Breast epithelium (tissue), 4 donors: ENCODE results near the gene MED10. TPM values are rescaled to one million over a fixed set of nuclear protein-coding genes. Genes with fewer than 3 reads are reported as not detected.

Source experiments
- DNase-seq, 2 donors: peaks; one replicate each; pipeline ENCODE4 v3.0.0-alpha.2; 2019; ENCODE audit warnings: low spot score in 2 of 2
- H3K27ac ChIP-seq, 2 donors: fragments of 200-600 bp; sonication (generic) in 1 of 2; one replicate each; pipeline ENCODE4 v1.5.1; 2016 to 2019; ENCODE audit warnings: mild to moderate bottlenecking in 1 of 2
- H3K27me3 ChIP-seq, 2 donors: fragments of 200-600 bp; sonication (generic) in 1 of 2; one replicate each; pipeline versions ENCODE4 v1.5.1 to v1.6.0; 2017 to 2019; ENCODE audit warnings: control low read depth in 1 of 2, mild to moderate bottlenecking in 1 of 2
- H3K36me3 ChIP-seq: fragments of 200-600 bp; one replicate; pipeline ENCODE4 v1.5.1; 2019
- H3K4me1 ChIP-seq, 2 donors: fragments of 200-600 bp; sonication (generic); one replicate each; pipeline ENCODE4 v1.5.1; 2016 to 2019; ENCODE audit warnings: control low read depth in 1 of 2
- H3K4me3 ChIP-seq, 3 donors: fragments of 200-600 bp; sonication (generic); 1 replicate in 2 of 3; 2 replicates in 1 of 3; pipeline ENCODE4 v1.5.1; 2016 to 2019; ENCODE audit warnings: mild to moderate bottlenecking in 3 of 3, moderate library complexity in 2 of 3
- H3K9me3 ChIP-seq, 2 donors: fragments of 200-600 bp; sonication (generic) in 1 of 2; one replicate each; pipeline ENCODE4 v1.5.1; 2016 to 2019; ENCODE audit warnings: control low read depth in 1 of 2
- CTCF ChIP-seq, 3 donors: fragments of 450-650 bp; IDR thresholded peaks; one replicate each; pipeline ENCODE4 v1.5.1; 2016 to 2017; ENCODE audit warnings: antibody characterized with exemption in 3 of 3, mild to moderate bottlenecking in 3 of 3, moderate library complexity in 3 of 3
- POLR2A ChIP-seq: fragments of 450-650 bp; IDR thresholded peaks from one replicate; pipeline ENCODE4 v1.6.1; 2016; ENCODE audit warnings: antibody characterized with exemption, mild to moderate bottlenecking, moderate library complexity
- POLR2AphosphoS5 ChIP-seq, 3 donors: sonication (generic); formaldehyde crosslinking; IDR thresholded peaks; one replicate each; pipeline ENCODE4 v1.6.1; 2017; ENCODE audit warnings: antibody characterized with exemption in 3 of 3
- intact Hi-C: fragments of 100-400 bp; cut with DNase I; formaldehyde crosslinking; loops from one replicate; pipeline ENCODE4 v1.15.1; 2023; ENCODE audit warnings: low total_unique reads
- total RNA-seq, 3 donors: library from RNA; depleted of rRNA; stranded (reverse); fragments of >200 nt; gene quantifications; one replicate each; pipeline ENCODE4 v1.1.0, GENCODE V29; 2016

The MED10 gene
- total RNA-seq, 3 donors from 2014 or later, result 25.6 to 29.9 (median 25.9) TPM

DNA sequence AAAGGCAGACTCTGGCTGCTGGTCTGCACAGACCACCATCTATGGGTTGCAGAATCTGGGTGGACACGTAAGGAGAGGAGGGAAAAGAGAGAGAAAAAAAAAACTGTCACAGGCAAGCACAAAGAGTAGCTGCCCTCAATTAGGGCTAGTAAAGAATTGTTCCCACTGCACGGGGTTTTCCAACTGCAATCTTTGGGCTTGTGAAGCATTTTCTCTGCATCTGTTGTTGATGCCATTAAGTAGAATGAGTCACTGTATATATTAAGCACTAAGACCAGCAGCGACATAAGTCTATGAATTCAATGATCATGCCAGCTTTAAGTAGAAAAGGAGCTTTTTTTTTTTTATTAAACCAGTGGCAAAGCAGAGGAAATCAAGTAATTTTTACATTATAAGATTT is 40.2 kb downstream of the MED10 start:
- no peaks in the 10 kb centered on the region for H3K4me1 ChIP-seq
- no peak overlapping the region for H3K4me3 ChIP-seq
- DNase-seq, result no peak
- intact Hi-C loops, result no loop called here
- no peaks in the 10 kb centered on the region for H3K27me3 ChIP-seq
- no peak overlapping the region for H3K27ac ChIP-seq
- no peaks in the 10 kb centered on the region for H3K9me3 ChIP-seq
- no peak for TF ChIP-seq POLR2AphosphoS5 (IDR thresholded peaks at IDR 0.05)
- TF ChIP-seq POLR2A, result no peak
- TF ChIP-seq CTCF (IDR thresholded peaks at IDR 0.05), result no peak
- no peaks in the 10 kb centered on the region for H3K36me3 ChIP-seq

DNA sequence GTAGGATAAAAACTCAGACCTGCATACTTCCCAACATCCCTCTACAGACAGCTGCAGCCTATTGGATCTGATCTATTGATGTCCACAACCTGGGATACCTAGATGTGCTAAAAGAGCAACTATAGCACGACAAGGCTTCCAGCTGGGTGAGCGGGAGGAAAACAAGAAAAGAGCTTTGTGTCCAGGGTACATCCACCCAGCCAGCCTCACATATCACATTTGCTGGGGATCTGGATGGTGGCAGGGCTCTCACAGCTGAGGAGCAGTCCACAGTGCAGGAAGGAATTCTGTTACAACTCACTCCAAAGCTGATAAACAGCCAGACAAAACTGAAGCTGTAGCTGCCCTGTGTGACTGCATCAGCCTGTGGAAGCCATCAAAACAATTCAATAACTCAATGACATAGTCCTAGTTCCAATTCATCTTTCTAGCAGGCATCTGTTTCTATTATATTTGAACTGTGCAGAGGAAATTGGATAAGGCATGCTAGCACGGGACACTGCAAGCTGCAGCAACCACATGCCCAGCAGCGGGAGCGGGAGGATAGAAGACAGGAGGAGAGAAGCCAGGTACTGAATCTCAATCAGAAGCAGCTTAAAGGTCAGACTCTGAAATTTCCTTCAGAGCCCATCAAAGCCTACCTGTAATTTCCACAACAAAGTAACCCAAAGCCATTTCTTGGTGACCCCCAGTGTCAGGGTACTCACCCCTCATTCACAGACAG is 45.0 kb downstream of the MED10 start:
- intact Hi-C loops, result no loop called here
- no peak for DNase-seq

DNA sequence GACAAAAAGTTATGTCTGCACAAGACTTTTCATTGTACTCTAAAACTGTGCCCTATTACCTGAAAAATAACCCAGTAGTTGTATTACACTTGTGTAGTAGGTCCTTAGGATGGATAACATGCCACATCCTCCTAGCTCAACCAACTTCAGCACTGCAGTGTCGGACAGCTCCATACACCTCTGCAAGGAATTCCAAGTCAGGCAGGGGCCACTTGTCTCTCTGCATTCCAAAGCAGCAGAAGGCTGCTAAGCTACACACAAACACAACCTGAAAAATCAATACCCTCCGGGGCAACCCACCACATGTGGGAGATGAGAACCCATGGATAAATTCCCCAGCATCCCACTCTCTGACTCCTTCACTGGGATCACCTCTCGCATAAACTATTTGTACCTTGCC is 50.2 kb downstream of the MED10 start:
- H3K27me3 ChIP-seq, result no peaks in the 10 kb centered on the region
- intact Hi-C loops, result no loop called here
- H3K4me3 ChIP-seq, result no peak overlapping the region
- H3K27ac ChIP-seq, result no peak overlapping the region
- no peaks in the 10 kb centered on the region for H3K36me3 ChIP-seq
- peaks cover 14 to 16% of the 10 kb centered on the region in 2 donors for H3K9me3 ChIP-seq
- TF ChIP-seq POLR2AphosphoS5 (IDR thresholded peaks at IDR 0.05) (no peak), CTCF (IDR thresholded peaks at IDR 0.05) (no peak), POLR2A (no peak)
- no peaks in the 10 kb centered on the region for H3K4me1 ChIP-seq
- no peak for DNase-seq

More for the DNA sequence above, 45.0 kb downstream of the MED10 start:
- Histone ChIP-seq H3K27me3 (no peaks in the 10 kb centered on the region), H3K36me3 (no peaks in the 10 kb centered on the region), H3K4me3 (no peak overlapping the region), H3K9me3 (peaks cover 14 to 16% of the 10 kb centered on the region in 2 donors), H3K27ac (no peak overlapping the region), H3K4me1 (no peaks in the 10 kb centered on the region)
- TF ChIP-seq POLR2AphosphoS5 (IDR thresholded peaks at IDR 0.05), result no peak
- no peak for TF ChIP-seq POLR2A
- TF ChIP-seq CTCF (IDR thresholded peaks at IDR 0.05), result no peak

DNA sequence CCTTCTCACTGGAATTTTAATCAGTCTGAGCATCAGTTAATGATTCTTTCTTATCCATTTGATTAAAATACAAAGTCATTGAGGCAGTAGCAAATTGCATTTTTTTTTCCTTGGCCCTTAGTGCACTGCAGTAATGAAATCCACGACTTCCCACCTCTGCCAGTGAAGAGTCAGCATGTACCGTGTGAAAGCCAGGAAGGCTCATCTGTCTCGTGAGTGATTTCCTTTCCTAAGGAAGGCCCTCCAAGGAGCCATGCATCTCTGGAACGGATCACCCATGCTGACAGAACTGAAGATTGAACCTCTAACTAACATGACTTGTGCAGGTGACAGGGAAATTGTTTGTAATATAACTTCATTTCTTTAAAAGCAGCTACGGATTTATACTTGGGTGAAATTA is 51.6 kb downstream of the MED10 start:
- DNase-seq, result no peak
- Histone ChIP-seq H3K4me3 (no peak overlapping the region), H3K27ac (no peak overlapping the region), H3K36me3 (no peaks in the 10 kb centered on the region), H3K4me1 (no peaks in the 10 kb centered on the region), H3K9me3 (peaks cover 14 to 16% of the 10 kb centered on the region in 2 donors), H3K27me3 (no peaks in the 10 kb centered on the region)
- no peak for TF ChIP-seq POLR2AphosphoS5 (IDR thresholded peaks at IDR 0.05)
- no peak for TF ChIP-seq POLR2A
- no peak for TF ChIP-seq CTCF (IDR thresholded peaks at IDR 0.05)
- intact Hi-C loops, result no loop called here

DNA sequence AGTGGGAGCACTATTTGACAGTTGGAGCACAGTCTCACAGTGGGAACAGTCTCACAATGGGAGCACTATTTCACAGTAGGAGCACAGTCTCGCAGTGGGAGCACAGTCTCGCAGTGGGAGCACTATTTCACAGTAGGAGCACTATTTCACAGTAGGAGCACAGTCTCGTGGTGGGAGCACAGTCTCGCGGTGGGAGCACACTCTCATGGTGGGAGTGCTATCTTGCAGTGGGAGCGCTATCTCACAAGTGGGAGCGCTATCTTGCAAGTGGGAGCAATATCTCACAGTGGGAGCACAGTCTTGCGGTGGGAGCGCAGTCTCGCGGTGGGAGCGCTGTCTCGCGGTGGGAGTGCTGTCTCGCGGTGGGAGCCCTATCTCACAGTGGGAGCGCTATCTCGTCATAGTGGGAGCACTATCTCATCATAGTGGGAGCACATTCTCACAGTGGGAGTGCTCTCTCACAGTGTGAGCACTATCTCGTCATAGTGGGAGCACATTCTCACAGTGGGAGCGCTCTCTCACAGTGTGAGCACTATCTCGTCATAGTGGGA is 56.1 kb downstream of the MED10 start:
- intact Hi-C loops, result no loop called here
- H3K9me3 ChIP-seq, result peaks cover 0 to 9% of the 10 kb centered on the region in 2 donors
- no peaks in the 10 kb centered on the region for H3K27me3 ChIP-seq
- TF ChIP-seq POLR2A, result no peak
- TF ChIP-seq CTCF (IDR thresholded peaks at IDR 0.05), result no peak
- TF ChIP-seq POLR2AphosphoS5 (IDR thresholded peaks at IDR 0.05), result no peak
- no peaks in the 10 kb centered on the region for H3K4me1 ChIP-seq
- DNase-seq, result no peak
- no peak overlapping the region for H3K27ac ChIP-seq
- H3K36me3 ChIP-seq, result no peaks in the 10 kb centered on the region
- H3K4me3 ChIP-seq, result no peak overlapping the region
